Kasumi-1 (cell line): Measurements from ENCODE around the gene WWOX.

Experiments
- DNase-seq, 2 experiments: peaks; one replicate each; lab custom pipeline; 2025; lab: John Stamatoyannopoulos, UW

Gene WWOX

GRCh38 chr16:78742501-78743283 is 643.2 kb downstream of the WWOX start:
- DNase-seq: peak; percentile 47 to 58

GRCh38 chr16:78743556-78743955 is 644.1 kb downstream of the WWOX start:
- no peak for DNase-seq

GRCh38 chr16:78744099-78744498 is 644.6 kb downstream of the WWOX start:
- DNase-seq: no peak

- no peak for DNase-seq
Measured at GRCh38 chr16:78744796-78745107, 645.3 kb downstream of the WWOX start.

- no peak for DNase-seq
Measured at GRCh38 chr16:78745108-78746019, 645.9 kb downstream of the WWOX start.

GRCh38 chr16:78746718-78747117 is 647.3 kb downstream of the WWOX start:
- DNase-seq: no peak

- DNase-seq: no peak
Measured at GRCh38 chr16:78748220-78748929, 648.9 kb downstream of the WWOX start.

- DNase-seq: no peak
Measured at GRCh38 chr16:78749745-78750268, 650.4 kb downstream of the WWOX start.

GRCh38 chr16:78750611-78751010 is 651.2 kb downstream of the WWOX start:
- DNase-seq: no peak

GRCh38 chr16:78751601-78752000 is 652.1 kb downstream of the WWOX start:
- DNase-seq: no peak

GRCh38 chr16:78754713-78755112 is 655.3 kb downstream of the WWOX start:
- DNase-seq: no peak

- no peak for DNase-seq
Measured at GRCh38 chr16:78755751-78756661, 656.6 kb downstream of the WWOX start.

- no peak for DNase-seq
Measured at GRCh38 chr16:78759596-78759995, 660.1 kb downstream of the WWOX start.

- no peak for DNase-seq
Measured at GRCh38 chr16:78760611-78761010, 661.2 kb downstream of the WWOX start.

GRCh38 chr16:78761427-78761826 is 662.0 kb downstream of the WWOX start:
- DNase-seq: no peak

- peak; percentile 1 to 10 for DNase-seq
Measured at GRCh38 chr16:78762222-78762621, 662.8 kb downstream of the WWOX start.

- DNase-seq: no peak
Measured at GRCh38 chr16:78763821-78764440, 664.5 kb downstream of the WWOX start.

GRCh38 chr16:78764478-78764877 is 665.0 kb downstream of the WWOX start:
- DNase-seq: no peak

GRCh38 chr16:78768226-78768625 is 668.8 kb downstream of the WWOX start:
- no peak for DNase-seq

GRCh38 chr16:78768718-78769117 is 669.3 kb downstream of the WWOX start:
- no peak for DNase-seq
